ENCODE measurements around the gene POLR3G. TPM values are rescaled to one million over a fixed set of nuclear protein-coding genes. Genes with fewer than 3 reads are reported as not detected.

The POLR3G gene
- total RNA-seq, 1 experiment from 2014 or later: 4.4 TPM

DNA sequence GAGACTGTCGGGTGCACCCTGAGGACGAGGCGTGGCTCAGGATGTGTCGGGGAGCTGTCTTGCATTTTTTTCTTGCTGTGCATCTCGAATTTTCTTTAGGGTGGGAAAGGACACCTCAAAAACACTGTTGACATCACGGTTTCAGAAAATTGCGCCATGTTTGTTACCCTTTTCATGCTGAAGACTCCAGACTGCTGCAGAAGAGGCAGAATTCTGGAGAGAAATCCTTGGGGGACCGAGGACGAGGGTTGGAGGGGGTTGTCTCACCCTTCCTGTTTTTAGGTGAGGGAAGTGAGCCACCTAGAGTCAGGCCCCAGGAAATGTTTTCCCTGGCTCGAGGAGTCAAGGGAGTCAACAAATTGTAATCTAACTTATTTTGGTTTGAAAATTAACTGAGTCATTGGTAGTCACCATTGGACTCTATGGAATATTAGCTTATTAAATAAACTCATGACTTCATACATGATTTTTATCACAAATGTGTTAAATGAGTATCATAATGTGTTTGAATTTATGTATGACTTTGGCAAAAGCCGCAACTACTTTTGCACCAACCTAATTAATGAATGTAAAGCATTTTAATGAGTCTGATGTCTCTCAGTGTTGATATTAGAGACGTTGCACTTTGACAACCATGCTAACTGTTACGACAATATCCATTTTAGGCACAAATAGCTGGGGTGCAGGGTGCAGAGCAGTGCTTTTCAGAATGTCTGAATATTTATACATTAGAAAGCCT is 55.4 kb downstream of the POLR3G start:
- Histone ChIP-seq H3K4me3 (peak overlapping the region; percentile 82), H3K27ac (no peak overlapping the region), H3K36me3 (ENCODE audit: low read depth) (no peaks in the 10 kb centered on the region), H3K9me2 (ENCODE audit: insufficient read depth) (no peaks in the 10 kb centered on the region), H3K4me2 (peak overlapping the region; percentile 74), H2AFZ (peak overlapping the region; percentile 99), H3K27me3 (ENCODE audit: insufficient read depth, low read depth) (peaks cover 4% of the 10 kb centered on the region; the same call in 1 of the 2 replicates), H4K20me1 (ENCODE audit: insufficient read depth) (no peaks in the 10 kb centered on the region; the same call in 1 of the 2 replicates), H3K4me1 (replicated peaks; ENCODE audit: insufficient read depth) (peaks cover 15% of the 10 kb centered on the region), H3K9me3 (ENCODE audit: insufficient read depth, low read depth) (no peaks in the 10 kb centered on the region), H3F3A (ENCODE audit: insufficient read depth, low read depth) (no peaks in the 10 kb centered on the region), H3K79me2 (ENCODE audit: low read depth) (peaks cover 34% of the 10 kb centered on the region)
- intact Hi-C loops (cut with micrococcal nuclease; ENCODE audit: unreplicated experiment): loop anchor here (1.0 to 5.0 kb wide), 6 partner anchors 27 to 1801 kb away; partner anchors contain the start of genes MBLAC2 and POLR3G
- peak; percentile 59 to 71 for DNase-seq
- TF ChIP-seq EZH2 (IDR thresholded peaks at IDR 0.05; ENCODE audit: low read depth): no peak
- TF ChIP-seq, protein P1, sequence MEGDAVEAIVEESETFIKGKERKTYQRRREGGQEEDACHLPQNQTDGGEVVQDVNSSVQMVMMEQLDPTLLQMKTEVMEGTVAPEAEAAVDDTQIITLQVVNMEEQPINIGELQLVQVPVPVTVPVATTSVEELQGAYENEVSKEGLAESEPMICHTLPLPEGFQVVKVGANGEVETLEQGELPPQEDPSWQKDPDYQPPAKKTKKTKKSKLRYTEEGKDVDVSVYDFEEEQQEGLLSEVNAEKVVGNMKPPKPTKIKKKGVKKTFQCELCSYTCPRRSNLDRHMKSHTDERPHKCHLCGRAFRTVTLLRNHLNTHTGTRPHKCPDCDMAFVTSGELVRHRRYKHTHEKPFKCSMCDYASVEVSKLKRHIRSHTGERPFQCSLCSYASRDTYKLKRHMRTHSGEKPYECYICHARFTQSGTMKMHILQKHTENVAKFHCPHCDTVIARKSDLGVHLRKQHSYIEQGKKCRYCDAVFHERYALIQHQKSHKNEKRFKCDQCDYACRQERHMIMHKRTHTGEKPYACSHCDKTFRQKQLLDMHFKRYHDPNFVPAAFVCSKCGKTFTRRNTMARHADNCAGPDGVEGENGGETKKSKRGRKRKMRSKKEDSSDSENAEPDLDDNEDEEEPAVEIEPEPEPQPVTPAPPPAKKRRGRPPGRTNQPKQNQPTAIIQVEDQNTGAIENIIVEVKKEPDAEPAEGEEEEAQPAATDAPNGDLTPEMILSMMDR (conservative IDR thresholded peaks at IDR 0.05): peak; percentile 82
- TSS peak; percentile 96 for BruUV-seq (replicated peaks)
- CTCF ChIA-PET: interaction anchor here (0.8 to 1.0 kb wide), 2 partner anchors 89 to 103 kb away, joined by 3 to 4 read pairs; no protein-coding TSS in a partner anchor
- POLR2A ChIA-PET (ENCODE audit: unreplicated experiment): no interaction called here

DNA sequence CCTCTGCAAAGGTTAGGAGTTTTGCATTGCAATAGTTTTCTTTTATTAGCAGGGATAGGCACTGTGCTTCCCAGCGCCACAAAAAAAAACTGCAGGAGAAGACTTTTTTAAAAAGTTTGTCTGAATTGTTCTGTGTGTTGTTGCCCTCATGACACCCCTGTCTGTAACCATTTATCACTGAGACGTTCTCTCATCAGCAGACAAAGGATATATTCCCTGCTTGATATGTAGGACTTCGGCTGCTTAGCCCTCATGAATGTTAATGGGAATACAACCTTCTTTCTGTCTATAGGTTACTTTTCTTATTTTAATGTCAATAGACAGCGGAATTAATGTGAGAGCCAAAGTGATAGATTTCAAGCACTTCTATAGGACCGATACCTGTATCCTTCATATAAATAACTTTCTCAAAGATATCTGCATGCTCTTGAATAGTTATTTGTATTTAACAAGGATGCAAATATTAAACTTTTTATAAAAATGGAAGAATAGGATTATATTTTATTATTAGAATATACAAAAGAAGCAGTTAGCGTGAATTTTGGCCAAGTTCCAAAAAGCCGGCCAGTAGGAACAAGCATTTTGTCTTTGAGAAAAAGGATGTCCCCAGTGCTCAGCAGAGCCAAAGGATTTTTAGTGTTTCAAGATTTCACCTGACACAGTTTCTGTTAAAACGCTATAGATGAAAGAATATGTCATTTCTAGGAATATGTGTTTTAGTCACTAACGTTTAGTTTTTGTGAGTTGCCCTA is 56.2 kb downstream of the POLR3G start:
- peak overlapping the region; percentile 74 for H3K4me2 ChIP-seq
- H3K4me3 ChIP-seq: no peak overlapping the region
- no peaks in the 10 kb centered on the region; the same call in 1 of the 2 replicates for H4K20me1 ChIP-seq (ENCODE audit: insufficient read depth)
- H3F3A ChIP-seq (ENCODE audit: insufficient read depth, low read depth): no peaks in the 10 kb centered on the region
- peaks cover 33% of the 10 kb centered on the region for H3K79me2 ChIP-seq (ENCODE audit: low read depth)
- TF ChIP-seq EZH2 (IDR thresholded peaks at IDR 0.05; ENCODE audit: low read depth): no peak
- TF ChIP-seq, protein P1 (conservative IDR thresholded peaks at IDR 0.05): no peak
- CTCF ChIA-PET: interaction anchor here (1.0 kb wide), 1 partner anchor 104 kb away, joined by 3 read pairs; no protein-coding TSS in a partner anchor
- no peaks in the 10 kb centered on the region for H3K9me3 ChIP-seq (ENCODE audit: insufficient read depth, low read depth)
- peaks cover 15% of the 10 kb centered on the region for H3K4me1 ChIP-seq (replicated peaks; ENCODE audit: insufficient read depth)
- H3K27me3 ChIP-seq (ENCODE audit: insufficient read depth, low read depth): peaks cover 4% of the 10 kb centered on the region; the same call in 1 of the 2 replicates
- DNase-seq: no peak
- BruUV-seq (replicated peaks): no TSS peak
- POLR2A ChIA-PET (ENCODE audit: unreplicated experiment): no interaction called here
- no peak overlapping the region for H3K27ac ChIP-seq
- no peaks in the 10 kb centered on the region for H3K9me2 ChIP-seq (ENCODE audit: insufficient read depth)
- no peaks in the 10 kb centered on the region for H3K36me3 ChIP-seq (ENCODE audit: low read depth)
- H2AFZ ChIP-seq: no peak overlapping the region
- intact Hi-C loops (cut with micrococcal nuclease; ENCODE audit: unreplicated experiment): loop anchor here (1.0 to 5.0 kb wide), 4 partner anchors 92 to 1802 kb away; no protein-coding TSS in a partner anchor

DNA sequence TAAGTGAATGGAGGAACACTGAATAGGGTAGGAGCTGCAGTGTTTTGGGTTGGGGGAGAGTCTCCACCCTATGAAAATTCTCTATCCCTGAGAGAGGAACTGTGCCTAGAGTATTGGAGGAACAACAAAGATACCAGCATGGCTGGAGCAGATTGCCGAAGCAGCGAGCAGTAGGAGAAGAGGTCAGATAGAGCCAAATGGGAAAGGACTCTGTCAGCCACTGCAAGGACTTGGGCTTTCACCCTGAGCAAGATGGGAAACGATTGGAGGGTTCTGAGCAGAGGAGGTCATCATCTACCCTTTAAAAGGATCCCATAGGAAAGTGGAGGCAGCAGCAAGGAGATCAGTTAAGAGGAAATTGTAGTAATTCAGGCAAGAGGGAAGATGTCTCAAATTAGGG is 59.1 kb downstream of the POLR3G start:
- ChIA-PET CTCF (no interaction called here), POLR2A (ENCODE audit: unreplicated experiment) (no interaction called here)
- no peak for TF ChIP-seq EZH2 (IDR thresholded peaks at IDR 0.05; ENCODE audit: low read depth)
- TF ChIP-seq, protein P1 (conservative IDR thresholded peaks at IDR 0.05): no peak
- intact Hi-C loops (cut with micrococcal nuclease; ENCODE audit: unreplicated experiment): loop anchor here (5.0 kb wide), 1 partner anchor 249 kb away; no protein-coding TSS in a partner anchor
- Histone ChIP-seq H3K27me3 (ENCODE audit: insufficient read depth, low read depth) (peaks cover 14% of the 10 kb centered on the region; the same call in 1 of the 2 replicates), H3K9me2 (ENCODE audit: insufficient read depth) (no peaks in the 10 kb centered on the region), H3K4me2 (no peak overlapping the region), H3K4me1 (replicated peaks; ENCODE audit: insufficient read depth) (peaks cover 5% of the 10 kb centered on the region), H3F3A (ENCODE audit: insufficient read depth, low read depth) (no peaks in the 10 kb centered on the region), H3K9me3 (ENCODE audit: insufficient read depth, low read depth) (no peaks in the 10 kb centered on the region), H2AFZ (no peak overlapping the region), H3K79me2 (ENCODE audit: low read depth) (peaks cover 4% of the 10 kb centered on the region), H4K20me1 (ENCODE audit: insufficient read depth) (no peaks in the 10 kb centered on the region), H3K4me3 (no peak overlapping the region), H3K36me3 (ENCODE audit: low read depth) (no peaks in the 10 kb centered on the region), H3K27ac (no peak overlapping the region)
- DNase-seq: no peak
- BruUV-seq (replicated peaks): no TSS peak

Measured in PC-9 (cell line).